GM21390 (cell line): ENCODE data around the gene NT5C1B.

ENCODE experiments used
- ATAC-seq: cut with Tn5 transposase; IDR thresholded peaks from one replicate; pipeline ENCODE4 v1.9.1; 2021; ENCODE audit not compliant: unreplicated experiment

NT5C1B gene

DNA sequence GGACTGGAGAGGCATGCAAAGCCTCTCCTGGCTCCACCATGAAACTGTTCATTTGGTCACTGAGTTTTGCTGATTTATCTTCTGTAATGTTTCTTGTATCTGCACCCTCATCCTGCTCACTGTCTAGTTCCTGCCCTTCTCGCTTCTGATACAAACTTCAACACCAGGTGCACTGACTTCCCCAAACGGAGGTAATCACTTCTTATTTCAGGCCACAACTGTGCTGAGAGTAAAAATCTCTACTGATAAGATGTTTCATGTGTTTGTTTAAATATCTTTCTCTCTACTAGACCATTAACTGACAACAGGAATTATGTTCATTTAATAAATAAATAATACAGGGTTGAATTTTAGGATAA is 10.9 kb upstream of the NT5C1B start:
- no peak for ATAC-seq

DNA sequence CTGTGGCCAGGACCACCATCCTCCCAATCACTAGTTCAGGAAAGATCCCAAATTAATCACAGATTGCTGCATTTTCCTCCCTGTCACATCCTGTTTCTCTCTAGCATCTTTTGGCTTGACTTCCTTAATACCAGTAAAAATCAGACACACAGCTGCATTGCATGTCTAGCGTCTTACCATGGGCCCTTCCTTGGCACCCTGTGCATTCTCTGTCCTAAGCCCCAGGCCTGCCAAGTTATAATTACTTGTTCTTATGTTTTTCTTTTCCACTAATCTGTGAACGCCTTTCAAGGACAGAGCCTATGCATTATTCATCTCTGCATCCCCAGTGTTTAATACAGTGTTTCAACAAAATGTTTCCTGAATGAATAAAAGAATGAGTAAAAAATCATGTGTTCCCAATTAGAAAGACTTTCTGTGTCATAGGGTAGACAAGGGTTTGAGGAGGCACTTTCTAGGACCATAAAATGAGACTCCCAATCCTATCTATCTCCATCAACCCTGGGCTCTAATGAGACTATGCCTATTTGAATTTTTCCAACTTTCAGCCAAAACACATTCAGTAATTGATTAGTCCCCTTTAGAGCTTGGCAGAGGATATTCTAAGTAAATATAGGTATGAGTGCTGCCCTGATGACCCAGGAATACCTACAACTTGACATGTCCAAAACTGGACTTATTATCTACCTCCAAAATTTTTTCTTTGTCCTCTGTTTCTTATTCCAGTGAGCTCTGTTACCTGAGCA is 10.3 kb upstream of the NT5C1B start:
- ATAC-seq: no peak

DNA sequence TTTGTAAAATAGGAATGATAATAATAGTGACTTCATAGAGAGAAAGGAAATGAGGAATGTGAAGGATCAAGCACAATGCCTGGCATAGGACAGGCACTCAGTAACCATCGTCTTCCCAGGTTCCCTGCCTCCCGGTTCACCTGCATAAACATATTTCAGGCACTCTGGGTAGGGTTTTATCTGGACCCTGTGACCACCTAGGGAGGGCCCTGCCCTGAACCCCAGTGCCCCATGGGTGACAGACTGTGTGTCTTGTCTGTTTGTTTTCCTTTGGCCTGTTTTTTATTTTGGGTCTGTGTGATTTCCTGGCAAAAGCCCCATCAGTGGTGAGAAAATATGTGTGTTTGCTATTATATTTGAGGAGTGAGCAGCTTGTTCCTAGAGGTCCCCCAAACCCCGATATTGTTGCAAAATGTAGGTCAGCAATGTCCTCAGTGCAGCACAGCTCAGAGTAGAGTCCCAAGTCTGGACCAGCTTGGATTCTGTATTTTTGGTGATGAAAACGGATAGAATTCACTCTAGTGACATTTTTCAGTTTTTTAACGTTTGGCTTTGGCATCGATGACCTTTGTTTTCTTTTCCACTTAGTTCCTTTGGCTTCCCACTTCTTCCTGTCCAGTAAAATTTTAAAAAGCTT is 9.6 kb upstream of the NT5C1B start:
- no peak for ATAC-seq

- no peak for ATAC-seq
These were observed 8.2 kb upstream of the NT5C1B start for GRCh38 chr2:18597618-18598017.

- no peak for ATAC-seq
These were observed 7.6 kb upstream of the NT5C1B start for GRCh38 chr2:18596993-18597392.

- no peak for ATAC-seq
These were observed 4.1 kb upstream of the NT5C1B start for GRCh38 chr2:18593496-18593895.

DNA sequence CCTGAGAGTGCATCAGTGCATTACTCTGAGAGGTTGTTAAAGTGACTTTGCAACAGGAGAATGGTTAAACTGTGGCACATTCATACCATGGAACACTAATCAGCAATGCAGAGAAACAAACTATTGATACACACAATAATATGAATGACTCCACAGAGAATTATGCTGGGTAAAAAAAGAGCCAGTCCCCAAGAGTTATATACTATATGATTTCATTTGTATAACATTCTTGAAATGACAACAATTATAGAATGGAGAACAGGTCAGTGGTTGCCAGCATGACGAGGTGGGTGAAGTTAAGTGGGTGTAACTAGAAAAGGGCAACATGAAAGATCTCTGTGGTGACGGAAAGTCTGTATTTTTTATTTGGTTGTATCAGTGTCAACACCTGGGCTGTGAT is 3.0 kb upstream of the NT5C1B start:
- no peak for ATAC-seq

- ATAC-seq: no peak
These were observed 567 bp downstream of the NT5C1B start for GRCh38 chr2:18588802-18589201.

GRCh38 chr2:18588049-18588448 is 1.3 kb downstream of the NT5C1B start:
- no peak for ATAC-seq

- ATAC-seq: no peak
These were observed 3.8 kb downstream of the NT5C1B start for GRCh38 chr2:18585526-18585925.

DNA sequence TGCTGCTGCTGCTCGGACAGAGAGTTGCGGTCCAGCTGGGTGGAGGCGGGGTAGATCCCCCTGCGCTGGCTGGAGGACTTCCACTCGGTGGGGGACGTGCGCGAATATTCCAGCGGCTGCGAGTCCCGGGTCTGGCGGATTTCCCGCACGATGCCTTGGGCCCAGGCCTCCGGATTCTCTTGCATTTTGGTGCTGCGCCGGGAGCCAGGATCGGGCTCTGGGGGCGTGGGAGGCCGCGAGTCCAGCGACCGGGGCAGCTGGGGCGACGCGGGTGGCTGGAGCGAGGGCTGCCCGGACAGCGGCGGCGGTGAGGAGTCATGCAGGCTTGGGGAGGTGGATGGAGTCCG is 4.8 kb downstream of the NT5C1B start:
- ATAC-seq: no peak

DNA sequence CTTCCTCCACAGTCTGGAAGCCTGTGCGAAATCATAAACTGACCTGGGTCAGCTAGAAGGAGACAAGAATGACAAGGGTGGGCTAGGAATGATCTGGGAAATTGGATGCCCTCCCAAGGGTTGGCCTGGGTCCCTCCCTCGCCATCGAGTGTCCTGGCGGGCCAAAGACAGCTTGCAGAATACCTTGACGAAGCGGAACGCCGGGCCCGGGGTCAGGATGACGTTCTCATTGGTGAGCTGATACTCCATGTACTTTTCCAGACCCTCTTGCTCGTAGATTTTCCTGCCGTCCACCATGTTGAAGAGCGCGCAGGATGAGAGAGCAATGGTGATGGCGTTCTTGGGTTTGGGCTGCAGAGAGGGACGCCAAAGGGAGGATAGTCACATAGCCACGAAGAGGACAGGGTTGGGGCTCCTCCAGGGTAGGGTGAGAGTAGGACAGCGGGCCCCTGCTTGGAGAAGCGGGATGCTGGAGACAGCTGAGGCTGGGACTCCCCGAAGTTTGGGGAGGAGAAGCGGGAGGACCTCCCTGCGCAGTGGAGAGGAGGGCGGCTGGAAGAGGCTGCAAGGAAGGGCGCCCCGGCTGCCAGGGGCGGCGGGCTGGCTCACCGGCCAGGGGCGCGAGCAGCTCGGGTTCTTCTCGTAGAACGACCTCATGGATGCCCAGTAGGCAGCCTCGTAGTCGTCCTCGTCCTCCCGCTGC is 5.3 kb downstream of the NT5C1B start:
- no peak for ATAC-seq

GRCh38 chr2:18580606-18581005 is 8.8 kb downstream of the NT5C1B start:
- no peak for ATAC-seq

GRCh38 chr2:18578033-18578432 is 11.3 kb downstream of the NT5C1B start:
- ATAC-seq: no peak

GRCh38 chr2:18566145-18566769 is 23.1 kb downstream of the NT5C1B start:
- ATAC-seq: no peak

DNA sequence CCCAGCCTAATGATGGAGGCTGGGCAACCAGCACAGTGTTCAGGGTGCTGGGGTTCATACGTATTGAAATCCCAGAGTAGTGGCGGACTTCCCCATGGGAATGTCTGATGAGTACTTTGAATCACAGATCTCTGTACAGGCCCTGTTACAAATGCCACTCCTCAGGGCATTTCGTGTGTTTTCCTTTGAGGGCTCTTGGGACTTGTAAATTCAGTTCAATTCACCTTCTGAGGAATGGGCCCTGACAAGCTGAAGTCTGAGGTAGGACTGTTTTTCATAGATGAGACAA is 28.6 kb downstream of the NT5C1B start:
- ATAC-seq: peak; percentile 2

GRCh38 chr2:18560031-18560796 is 29.2 kb downstream of the NT5C1B start, which contains the start of gene RDH14:
Gene RDH14, minus strand, starts transcription at chr2:18560653. Its CDS starts 81 bp downstream, at chr2:18560572.
- peak; percentile 91 for ATAC-seq

DNA sequence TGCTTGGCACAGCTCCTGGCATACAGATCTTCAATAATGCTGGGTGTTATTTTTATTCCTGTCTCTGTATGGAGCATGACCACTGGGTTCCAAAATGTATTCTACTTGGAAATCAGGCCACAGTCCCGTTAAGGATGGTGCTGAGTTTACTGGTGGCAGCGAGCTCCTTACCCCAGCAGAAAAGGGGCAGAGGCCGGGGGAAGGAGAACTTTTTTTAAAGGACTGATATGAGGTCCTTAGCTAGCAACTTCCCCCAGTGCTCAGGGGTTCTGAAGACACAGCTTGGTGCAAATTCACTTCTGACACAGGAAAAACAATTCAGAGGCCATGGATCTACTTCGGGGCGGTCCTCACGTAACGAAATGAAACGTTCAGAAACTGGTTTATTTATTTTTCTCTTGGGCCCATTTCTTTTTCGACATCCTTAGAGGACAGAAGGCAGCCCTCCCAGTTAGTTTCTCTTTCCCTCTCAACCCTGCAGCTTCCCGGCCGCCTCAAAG is 29.8 kb downstream of the NT5C1B start:
- ATAC-seq: no peak

DNA sequence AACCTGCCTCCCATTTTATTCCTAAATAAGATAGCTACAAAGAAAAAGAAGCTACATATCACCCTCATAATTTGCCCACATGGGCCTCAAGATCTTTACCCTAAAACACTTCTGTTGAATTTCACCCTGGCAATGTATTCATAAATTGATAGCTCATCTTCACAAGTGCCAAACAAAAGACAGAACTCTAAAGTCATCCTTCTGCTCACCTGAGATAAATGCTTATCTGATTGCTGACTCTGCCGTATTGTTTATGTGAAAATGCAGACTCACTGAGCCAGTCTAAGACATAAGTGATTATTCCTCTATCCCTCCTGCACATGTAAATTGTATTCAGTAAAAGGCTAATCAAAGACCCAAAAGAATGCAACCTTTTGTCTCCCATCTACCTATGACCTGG is 30.9 kb downstream of the NT5C1B start:
- no peak for ATAC-seq

DNA sequence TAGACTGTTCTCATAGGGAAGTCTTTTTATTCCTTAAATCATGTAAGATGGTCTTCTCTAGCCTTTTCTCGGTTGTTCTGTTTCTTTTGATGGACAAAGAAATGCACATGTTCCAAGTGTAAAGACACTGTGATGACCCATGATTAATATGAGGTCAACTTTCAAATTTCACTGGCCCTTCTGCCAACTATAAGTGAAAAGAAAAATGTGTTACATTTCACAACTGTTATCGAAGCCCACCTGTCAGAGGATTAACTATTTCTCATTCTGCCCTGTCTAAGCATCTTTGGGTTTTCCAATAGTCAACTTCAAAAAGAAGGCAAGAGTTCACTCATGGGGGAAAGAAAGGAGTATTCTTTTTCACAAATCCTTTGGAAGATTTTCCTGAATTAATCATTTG is 32.2 kb downstream of the NT5C1B start:
- no peak for ATAC-seq
